Lower leg skin (tissue), 3 donors: ENCODE measurements around the gene TOGARAM2.

ENCODE experiments used
- CTCF ChIP-seq, 3 donors: fragments of 450-650 bp; IDR thresholded peaks; one replicate each; pipeline ENCODE4 v1.5.1; 2016; ENCODE audit warnings: antibody characterized with exemption in 3 of 3, mild to moderate bottlenecking in 3 of 3, moderate library complexity in 2 of 3
- POLR2A ChIP-seq, 2 donors: fragments of 450-650 bp; IDR thresholded peaks; one replicate each; pipeline ENCODE4 v1.6.1; 2016 to 2017; ENCODE audit warnings: antibody characterized with exemption in 2 of 2, mild to moderate bottlenecking in 1 of 2, moderate library complexity in 1 of 2

GRCh38 chr2:29057006-29057405 is 75.9 kb downstream of the TOGARAM2 start:
- TF ChIP-seq CTCF (IDR thresholded peaks at IDR 0.05) (no peak), POLR2A (IDR thresholded peaks at IDR 0.05) (no peak)
